HG03439 (cell line): ENCODE measurements around the gene IL18RAP.

Experiments used
- ATAC-seq: cut with Tn5 transposase; IDR thresholded peaks from one replicate; pipeline ENCODE4 v1.9.1; 2021; ENCODE audit warnings: mild to moderate bottlenecking, moderate library complexity; ENCODE audit not compliant: unreplicated experiment

Gene IL18RAP

DNA sequence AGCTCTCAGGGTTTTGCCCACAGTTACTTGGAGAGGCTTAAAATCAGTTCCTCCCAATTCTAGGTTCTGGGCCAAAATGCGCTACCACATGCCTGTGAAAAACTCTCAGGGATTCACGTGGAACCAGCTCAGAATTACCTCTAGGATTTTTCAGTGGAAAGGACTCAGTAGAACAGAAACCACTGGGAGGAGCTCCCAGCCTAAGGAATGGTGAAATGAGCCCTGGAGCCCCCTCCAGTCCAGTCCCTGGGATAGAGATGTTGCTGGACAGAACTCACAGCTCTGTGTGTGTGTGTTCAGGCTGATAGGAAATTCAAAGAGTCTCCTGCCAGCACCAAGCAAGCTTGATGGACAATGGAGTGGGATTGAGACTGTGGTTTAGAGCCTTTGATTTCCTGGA lies 29.0 kb downstream of the IL18RAP start:
- no peak for ATAC-seq

DNA sequence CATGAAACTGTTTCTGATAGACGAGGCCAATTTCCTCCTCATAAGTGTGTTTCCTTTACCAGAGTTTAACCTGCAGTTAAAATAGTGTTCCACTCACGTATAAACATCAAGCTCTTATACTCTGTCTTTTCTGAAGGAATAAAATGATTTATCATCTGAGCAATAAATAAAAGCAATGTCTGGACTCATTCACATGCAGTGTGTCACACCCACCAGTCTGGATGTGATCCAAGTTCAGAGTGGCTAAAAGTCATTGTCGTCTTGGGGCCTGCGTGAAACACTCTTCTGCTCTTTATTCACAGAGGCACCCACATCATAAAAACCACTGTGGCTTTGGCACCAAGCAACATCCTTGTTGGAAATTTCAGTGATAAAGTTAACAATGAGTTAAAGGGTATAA lies 30.5 kb downstream of the IL18RAP start:
- no peak for ATAC-seq

DNA sequence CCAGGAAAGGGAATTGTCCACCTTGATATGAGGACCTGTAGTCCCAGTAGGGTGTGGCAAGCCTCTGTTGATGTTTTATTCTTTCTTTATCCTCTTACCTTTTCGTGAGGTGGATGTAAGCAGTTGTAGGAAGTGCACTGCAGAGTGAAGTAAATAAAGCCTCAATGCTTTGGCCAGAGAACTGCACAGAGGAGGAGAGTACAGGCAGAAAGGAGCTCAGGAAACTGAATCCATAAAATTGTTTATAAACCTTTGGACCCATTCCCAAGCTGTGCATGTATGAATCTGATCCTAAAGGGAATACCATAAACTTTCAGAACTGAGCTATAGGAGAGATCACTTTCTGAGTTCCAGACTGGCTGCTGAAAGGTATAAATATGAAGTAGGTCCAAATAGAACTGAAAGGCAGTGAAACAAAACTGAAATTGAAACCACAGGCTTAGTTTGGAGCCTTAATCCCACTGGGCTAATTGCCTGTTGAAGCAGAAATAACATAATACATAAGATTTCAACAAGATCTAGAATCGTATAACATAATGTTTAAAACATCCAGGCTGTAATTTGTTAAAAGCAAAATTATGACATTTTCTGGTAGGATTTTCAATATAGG lies 32.2 kb downstream of the IL18RAP start:
- ATAC-seq, result no peak

DNA sequence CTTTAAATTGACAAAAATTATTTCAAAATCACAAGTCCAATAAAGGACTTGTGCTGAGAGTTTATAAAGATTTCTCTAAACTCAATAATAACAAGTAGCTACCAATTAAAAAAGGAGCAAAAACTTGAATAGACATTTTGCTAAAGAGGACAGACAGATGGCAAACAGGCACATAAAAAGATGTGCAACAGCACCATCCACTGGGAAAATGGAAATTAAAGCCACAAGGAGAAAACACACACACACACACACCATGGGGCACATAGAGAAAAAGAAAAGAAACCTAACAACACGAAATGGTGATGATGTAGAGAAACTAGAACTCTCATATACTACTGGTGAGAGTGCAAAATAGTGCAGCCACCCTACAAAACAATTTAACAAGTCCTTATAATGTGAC lies 37.5 kb downstream of the IL18RAP start:
- no peak for ATAC-seq

DNA sequence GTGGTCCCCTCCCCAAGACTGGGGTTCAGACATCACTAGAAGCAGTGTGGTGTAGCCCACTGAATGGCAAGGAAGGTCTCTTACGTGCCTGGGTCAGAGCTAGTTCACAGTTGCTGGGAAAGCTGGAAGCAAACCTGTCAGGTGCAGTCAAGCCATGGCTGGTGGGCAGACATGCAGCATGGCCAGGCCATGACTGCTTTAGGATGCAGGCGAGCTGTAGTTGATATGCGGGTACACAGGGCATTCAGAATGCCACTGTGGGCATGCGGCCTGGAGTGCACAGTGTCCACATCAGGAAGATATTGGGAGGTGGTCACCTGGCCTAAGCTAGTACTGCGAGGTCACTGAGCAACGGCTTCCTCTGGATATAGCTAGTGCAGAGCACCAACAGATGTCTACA lies 38.2 kb downstream of the IL18RAP start:
- ATAC-seq, result no peak

DNA sequence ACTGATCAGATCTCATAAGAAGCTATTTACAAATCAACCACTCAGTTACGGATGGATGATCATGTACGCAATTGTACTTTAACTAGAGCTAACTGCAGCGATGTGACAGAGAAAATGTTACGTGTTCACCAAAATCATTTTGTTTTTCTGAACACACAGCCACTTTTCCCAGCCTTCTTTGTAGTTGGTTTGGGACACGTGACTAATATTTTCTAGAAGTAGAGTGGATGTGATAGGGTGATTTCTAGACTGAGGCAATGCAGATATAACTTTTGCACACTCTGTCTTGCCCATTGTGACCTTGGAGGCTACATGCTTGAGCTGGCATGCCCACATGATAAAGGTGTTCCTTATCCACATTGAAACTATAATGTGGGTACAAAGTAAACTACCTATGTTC lies 40.2 kb downstream of the IL18RAP start:
- ATAC-seq, result no peak

DNA sequence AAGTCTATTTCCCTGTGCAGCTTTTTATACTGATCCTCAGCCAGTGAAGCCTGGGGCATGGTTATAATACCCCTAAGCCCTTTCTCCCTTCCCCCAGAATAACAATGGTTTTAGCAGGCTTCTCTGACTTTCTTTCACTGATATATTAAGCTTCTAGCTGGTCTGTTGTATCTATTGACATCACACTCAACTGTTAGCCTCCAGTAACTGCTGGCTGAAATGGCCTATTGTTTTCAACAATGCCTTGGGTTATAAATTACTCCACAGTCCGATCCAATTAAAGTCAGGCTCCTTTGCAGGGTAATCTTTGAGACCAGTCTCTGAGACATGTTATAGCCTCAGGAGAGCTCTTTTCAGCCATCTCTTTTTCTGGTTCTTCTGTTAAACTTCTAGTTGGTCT lies 47.2 kb downstream of the IL18RAP start:
- ATAC-seq, result no peak

DNA sequence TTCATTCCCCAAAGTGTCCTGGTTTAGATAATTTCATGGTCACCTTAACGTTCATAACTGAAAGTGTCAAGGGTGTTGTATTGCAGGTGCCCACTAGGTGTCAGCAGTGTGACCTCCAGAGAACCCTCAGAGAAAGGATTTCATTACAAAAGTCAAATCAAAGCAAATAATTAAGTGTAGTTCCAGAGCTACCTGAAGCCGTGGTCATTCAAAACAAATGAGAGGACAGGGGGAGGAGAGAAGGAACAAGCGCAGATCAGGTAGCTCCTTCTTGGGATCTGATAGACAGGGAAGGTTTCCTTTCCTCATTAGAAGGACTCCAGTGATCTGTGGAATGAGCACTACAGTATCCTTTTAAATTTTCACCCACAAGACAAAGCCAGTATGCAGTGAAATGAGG lies 50.1 kb downstream of the IL18RAP start, which contains the start of gene SLC9A4:
TSS of gene SLC9A4 (plus strand) at position 207 of the 400 bp plus-strand sequence. CDS start 534 bp downstream, outside the sequence.
- peak; percentile 63 for ATAC-seq

DNA sequence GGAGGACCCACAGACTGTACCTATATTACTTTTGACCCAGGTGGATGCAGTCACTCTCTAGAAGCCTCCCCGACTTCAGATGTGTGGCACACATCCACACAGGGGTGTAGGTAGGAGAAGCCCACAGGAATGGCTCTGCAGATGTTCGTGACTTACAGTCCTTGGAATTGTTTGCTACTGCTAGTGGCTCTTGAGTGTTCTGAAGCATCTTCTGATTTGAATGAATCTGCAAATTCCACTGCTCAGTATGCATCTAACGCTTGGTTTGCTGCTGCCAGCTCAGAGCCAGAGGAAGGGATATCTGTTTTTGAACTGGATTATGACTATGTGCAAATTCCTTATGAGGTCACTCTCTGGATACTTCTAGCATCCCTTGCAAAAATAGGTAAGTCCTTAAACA lies 50.7 kb downstream of the IL18RAP start:
- no peak for ATAC-seq

DNA sequence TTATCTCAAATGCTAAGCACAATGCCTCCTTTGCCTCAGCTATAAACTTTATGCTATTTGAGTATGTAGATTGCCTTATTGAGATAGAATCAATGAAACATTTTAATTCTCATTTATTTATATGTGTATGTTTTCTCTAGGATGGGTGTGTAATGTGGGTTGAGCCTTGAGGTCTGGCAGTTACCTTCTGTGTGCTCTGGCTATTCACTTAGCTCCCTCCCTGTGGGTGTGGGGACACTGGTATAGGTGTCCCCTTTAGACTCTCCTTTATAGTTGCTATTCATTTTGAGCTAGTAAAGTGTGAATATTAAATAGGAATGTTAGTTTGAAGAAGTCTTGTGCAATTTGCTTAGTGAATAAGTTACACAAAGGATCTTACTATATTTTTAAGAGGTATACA lies 51.8 kb downstream of the IL18RAP start:
- no peak for ATAC-seq

DNA sequence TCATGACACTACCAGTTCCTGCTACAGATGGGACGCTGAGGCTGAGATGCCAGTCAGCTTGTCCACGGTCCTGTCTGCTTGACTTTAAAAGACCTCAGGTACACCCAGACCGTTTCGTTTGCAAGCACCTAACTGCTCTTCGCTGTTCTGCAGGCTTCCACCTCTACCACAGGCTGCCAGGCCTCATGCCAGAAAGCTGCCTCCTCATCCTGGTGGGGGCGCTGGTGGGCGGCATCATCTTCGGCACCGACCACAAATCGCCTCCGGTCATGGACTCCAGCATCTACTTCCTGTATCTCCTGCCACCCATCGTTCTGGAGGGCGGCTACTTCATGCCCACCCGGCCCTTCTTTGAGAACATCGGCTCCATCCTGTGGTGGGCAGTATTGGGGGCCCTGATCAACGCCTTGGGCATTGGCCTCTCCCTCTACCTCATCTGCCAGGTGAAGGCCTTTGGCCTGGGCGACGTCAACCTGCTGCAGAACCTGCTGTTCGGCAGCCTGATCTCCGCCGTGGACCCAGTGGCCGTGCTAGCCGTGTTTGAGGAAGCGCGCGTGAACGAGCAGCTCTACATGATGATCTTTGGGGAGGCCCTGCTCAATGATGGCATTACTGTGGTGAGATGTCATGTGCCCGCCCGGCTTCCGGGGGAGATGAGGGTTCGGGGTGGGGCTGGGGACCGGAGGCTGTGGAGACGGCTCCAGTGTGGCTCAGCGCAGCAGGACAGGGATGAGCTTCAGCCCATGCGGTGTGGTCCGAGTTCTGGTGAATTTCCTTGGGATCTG lies 55.9 kb downstream of the IL18RAP start:
- no peak for ATAC-seq

DNA sequence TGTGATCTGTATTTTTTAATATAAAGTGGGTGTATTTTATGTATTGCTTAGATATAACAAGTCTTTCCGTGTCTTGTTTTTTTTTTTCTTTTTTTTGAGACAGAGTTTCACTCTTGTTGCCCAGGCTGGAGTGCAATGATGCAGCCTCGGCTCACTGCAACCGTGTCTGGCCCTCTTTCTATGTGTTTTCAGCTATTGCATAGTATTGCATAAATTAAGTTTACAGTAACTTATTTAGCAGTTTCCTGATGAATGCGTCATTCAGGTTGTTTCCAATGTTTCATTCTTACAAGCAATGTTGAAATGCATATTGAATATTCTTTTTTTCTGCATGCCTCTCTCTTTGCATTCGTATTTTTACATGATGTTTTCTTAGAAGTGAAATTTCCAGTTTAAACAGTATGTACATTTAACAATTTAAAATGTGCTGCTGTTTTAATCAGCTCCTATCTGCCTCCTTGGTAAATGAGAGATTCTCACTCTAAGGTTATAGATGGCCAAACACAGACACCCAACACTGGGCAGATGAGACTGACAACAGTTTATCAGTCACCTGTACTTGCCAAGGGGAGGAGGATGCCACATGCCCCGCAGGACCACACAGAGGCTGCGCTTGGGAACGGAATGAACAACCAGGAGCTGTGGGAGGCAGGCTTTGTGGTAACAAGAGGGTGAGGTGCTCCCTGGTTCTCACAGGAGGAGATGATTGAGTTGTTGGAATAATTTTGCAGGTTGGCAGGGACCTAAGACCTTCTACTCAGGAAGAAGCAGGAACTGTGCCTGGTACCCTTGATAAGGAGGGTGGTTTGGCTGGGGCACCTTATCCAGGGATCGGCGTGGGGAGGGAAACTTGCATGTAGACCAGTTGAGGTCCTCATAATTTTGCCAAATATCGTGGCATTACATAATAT lies 57.6 kb downstream of the IL18RAP start:
- no peak for ATAC-seq

DNA sequence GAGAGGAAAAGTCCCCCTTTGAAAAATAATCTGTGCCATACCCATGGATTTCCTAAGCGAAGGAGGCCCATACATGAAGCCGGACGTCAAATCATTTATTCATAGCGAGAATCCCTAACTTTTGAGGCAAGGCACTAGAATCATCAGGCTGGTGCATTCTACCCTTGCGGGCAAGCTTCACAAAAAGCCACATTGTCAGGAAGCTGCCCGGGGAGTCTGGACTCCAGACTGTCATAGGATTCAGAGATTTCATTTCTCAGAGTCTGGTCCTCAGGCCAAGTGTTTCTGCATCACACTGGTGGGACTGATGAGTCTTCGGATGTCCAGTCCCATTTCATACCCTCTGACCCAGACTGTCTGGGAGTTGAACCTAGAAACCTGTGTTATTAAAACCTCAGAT lies 59.0 kb downstream of the IL18RAP start:
- ATAC-seq, result no peak

DNA sequence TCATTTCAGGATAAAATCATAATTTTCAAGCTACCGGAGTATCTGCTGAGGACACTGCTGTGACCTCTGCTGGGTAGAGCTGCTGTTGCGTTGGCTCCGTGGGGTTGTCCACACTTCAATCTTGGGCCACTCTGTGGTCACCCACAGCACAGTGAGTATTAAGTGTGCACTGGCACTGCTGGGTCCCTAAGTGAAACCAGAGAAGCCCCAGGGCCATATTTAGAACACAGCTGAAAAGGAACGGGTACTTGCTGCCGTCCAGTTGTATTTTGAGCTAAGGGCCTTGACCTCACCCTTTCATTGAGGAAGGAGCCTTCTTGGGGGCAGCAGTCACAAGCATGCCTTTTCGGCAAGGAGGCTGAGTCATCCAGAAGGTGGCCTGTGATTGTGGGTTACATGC lies 60.1 kb downstream of the IL18RAP start:
- ATAC-seq, result no peak

DNA sequence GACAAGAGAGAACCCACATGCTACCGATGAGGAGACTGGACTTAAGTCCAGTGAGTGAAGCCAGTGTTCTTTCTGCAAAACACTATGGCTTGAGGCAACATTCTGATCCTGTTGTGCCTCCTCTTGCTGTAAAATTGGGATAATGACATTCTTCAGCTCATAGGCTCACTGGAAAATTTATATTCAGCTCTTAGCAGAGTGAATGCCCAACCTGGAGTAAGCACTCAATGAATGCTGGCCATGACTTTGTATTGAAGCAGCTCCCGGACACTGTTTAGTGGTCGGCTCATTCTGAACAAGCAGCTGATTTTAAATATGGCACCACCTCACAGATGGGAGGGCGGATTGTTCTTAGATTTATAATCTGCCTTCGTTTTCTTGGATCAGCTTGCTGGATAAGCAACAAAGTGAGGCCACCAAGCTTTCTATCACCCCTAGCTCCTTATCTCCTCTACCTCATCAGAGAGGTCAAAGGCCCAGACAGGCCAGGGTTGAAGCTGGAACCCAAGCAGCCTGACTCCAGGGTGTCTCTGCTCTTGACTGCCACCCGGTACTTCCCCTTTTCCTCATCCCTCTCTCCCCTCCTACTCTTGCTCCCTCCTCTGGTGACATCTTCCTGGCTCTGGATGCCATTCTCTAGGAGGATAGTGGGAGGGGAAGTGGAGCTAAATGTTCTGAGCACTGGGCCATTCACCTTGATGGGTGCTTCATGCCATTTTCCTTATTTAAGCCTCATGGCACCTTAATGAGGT lies 61.5 kb downstream of the IL18RAP start:
- no peak for ATAC-seq

DNA sequence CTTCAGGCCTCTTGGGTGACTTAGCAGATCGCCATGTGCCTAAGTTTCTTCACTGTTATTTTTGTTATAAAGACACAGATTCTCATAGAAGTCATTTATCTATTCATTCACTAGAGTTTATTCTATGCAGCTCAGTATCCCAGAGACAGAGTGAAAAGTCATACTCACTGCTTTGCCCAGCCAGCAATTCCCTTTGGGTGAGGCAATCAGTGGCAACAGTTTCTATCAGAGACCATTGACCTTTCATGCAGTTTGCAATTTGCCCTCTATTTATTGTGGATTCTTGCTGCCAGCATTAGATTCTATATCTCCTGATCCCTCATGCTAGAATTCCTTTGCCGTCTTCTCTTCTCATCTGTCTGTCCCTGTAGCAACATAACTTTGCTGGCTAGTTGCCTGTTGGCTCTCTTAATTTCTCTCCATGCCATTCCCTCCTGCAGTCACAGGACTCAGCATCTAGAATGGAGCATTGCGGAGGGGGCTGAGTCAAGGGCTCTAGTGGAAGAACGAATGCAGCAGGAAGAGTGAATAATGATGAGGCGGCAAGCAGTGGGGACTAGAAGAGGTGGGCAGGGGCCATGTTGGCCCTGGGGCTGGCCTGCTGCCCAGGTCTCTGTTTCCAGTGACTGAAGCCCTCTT lies 62.3 kb downstream of the IL18RAP start:
- ATAC-seq, result no peak

DNA sequence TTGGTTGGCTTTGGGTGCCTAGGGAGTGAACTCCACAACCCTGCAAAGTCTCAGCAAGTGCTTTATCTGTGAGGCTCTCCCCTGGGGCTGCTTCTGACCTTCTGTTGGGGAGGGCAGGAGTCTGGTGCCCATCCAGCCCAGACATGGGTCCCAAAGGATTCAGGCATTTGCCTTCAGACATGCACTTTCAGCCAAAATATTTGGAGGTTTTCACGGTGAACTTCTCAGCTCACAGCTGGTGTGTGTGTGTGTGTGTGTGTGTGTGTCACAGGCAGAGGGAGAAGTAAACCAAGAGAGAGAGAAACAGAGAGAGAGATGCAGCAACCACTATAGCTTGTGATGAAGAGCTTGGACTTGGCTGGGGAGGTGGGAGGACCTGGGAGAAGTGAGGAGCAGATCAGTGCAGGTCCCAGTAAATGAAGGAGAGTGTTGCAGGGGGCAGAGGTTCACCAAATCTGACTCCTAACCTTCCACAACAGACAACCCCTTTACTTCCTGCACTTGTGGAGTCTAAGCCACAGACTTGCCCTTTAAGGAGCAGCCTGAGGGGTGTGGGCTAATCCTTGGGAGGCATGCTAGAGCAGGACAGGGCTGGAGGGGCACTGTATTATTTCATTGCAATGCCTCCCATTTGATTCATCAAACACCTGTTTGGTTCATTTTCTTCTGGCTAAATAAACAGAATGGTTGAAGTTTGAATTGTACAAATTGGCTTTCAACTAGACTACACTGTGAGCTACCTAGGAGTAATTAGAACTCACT lies 64.2 kb downstream of the IL18RAP start:
- ATAC-seq, result no peak

DNA sequence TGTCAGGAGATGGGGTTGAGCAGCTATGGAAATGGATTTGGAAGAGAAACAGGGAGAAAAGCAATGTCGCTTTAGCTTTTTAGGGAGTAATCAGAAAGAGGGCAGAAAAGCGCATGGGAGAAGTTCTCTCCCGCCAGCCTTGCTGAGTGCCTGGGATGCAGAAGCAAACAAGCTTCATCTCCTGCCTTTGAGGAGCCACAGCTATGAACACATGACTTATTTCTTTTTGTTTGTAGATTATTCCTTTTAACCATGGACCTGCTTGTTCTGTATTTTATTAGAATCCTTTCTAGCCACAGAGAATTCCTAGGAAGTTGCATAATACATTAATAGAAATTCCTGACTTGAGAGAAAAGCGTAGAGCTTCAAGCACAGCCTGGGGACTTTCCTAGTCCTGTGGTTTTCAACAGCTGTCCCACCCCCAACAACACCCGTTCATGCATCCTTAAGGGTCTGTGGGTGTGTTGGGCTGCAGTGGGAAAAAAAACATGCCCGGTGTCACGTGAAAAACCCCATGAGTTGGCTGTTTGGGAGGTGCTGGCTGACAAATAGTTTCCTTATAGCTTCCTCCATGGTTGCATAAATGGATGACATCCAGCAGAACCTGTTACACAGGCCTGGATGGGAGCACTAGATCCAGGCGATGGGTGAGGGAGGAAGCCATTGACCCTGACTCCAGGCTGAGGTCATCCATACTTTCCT lies 65.0 kb downstream of the IL18RAP start:
- ATAC-seq, result no peak

DNA sequence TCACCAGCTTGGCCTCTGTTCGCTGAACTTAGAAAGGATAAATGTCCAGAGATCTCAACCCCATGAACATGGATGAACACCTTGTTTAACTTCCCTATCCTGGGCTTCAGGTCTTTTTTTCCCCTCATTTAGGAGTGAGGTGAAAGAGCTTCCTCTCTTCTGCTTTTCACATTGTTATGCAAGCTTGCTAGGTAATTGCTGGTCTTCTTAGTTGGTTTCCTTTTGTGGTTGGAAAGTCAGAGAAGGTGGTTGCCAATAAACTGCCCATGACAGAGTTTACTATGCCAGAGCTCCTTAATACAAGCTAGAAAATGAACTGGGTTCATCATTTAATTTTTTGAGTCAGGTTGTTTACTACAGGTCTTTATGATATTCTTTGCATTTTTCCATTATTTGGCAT lies 66.7 kb downstream of the IL18RAP start:
- ATAC-seq, result no peak
